GM12872 (cell line): ENCODE data around the gene SCT.
A peak's percentile ranks its signal among the peaks of the same experiment; 100 is the strongest.

Experiments used
- CTCF ChIP-seq: IDR thresholded peaks from 3 replicates; pipeline ENCODE4 v1.5.1; 2011; ENCODE audit warnings: low read depth, mild to moderate bottlenecking, low read length, moderate library complexity; ENCODE audit not compliant: insufficient read depth

The SCT gene

GRCh38 chr11:598005-598680 is 28.8 kb downstream of the SCT start:
- no peak for TF ChIP-seq CTCF

DNA sequence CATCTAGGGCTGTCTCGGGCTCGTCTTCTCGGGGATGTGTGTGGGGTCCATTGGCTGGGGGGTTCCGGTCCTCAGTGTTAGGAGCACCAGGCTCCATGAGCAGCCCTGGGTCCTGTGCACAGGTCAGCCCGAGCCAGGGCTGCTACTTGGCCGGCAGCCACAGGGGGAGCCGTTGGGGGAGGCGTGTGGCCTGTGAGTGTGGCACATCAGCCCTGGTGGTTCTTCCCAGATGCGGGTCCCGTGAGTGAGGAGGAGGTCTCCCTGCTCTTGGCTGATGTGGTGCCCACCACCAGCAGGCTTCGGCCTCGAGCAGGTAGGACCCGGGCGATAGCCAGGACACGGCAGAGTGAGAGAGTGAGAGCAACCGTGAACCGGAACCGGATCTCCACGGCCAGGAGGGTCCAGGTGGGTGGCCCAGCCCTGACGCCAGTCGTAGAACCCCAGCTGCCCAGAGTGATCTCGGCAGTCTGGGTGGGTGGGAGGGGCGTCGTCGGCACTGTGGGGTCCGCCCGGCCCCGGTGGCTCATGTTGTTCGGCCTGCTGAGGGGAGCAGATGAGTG is 29.7 kb downstream of the SCT start:
- peak; percentile 53; the same call in 2 of the 3 replicates for TF ChIP-seq CTCF

- no peak for TF ChIP-seq CTCF
Observed at GRCh38 chr11:596374-596773, 30.6 kb downstream of the SCT start.

- TF ChIP-seq CTCF, result no peak
Observed at GRCh38 chr11:595400-595799, 31.6 kb downstream of the SCT start.

GRCh38 chr11:593347-593746 is 33.6 kb downstream of the SCT start:
- no peak for TF ChIP-seq CTCF

DNA sequence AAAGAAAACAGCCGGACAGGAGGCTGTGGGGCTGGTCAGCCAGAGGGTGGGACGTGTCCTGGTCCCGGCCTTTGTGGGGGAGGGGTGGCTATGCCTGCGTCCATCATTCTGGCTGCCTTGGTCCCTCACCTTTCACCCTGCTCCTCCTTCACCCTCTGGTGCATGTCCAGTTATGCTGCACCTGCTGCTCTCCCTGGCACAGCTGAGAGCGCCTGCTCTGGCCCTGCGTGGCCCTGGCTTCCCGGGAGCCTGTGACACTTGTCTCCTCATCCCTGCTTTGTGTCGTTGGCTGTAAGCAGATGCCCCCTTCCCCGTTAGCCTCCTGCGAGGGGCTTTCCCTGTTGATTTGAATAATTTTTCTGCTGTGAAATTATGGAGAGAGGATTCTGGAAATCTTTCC is 34.1 kb downstream of the SCT start:
- no peak for TF ChIP-seq CTCF

DNA sequence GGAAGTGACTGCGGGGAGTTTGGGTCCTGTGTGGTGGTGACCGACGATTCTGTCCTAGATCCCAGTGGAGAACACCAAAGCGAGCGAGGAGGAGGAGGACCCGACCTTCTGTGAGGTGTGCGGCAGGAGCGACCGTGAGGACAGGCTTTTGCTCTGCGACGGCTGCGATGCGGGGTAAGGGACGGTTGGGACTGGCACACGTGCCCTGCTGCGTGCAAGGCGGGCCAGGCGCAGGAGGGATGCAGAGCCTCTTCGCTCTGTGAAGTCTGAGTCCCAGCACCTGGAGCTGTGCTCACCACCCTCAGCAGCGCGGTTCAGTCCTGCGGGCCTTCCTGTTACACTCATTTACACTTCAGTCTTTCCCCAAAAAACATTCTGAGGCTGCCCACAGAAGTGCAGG is 34.5 kb downstream of the SCT start:
- TF ChIP-seq CTCF, result no peak
